Heart left ventricle (tissue), 13 donors: ENCODE data around the gene SIRPD.

ENCODE experiments used
- CTCF ChIP-seq, 12 donors: fragments of 200-600 bp; sonication (generic) in 4 of 12; IDR thresholded peaks; one replicate each; pipeline versions ENCODE4 v1.5.0 to v1.8.0; 2018 to 2022; ENCODE audit warnings: antibody characterized with exemption in 12 of 12, mild to moderate bottlenecking in 5 of 12
- POLR2A ChIP-seq, 2 donors: fragments of 450-650 bp; IDR thresholded peaks; one replicate each; pipeline ENCODE4 v1.6.1; 2017; ENCODE audit warnings: antibody characterized with exemption in 2 of 2, mild to moderate bottlenecking in 2 of 2, moderate library complexity in 2 of 2
- donor health status: ischemic (EF 13 %, LVEDD 7.1; RV severe dilation, severe dysfunction).
- donor health status: DM: no; HTN: yes; CAD: no.
- donor health status: DM: no; HTN: no; CAD: no.
- donor health status: ischemic (EF 25% LVEDD 6.9; RV normal size, moderate dysfunction).
- donor health status: ischemic (EF 25% LVEDD 5.7; RV mildly dilated, moderate dysfunction).
- donor health status: ischemic (EF 35%, LVEDD 5.7; RV mildly dilated, moderate dysfunction).
- donor health status: nonischemic (EF 11% LVEDD 7.7; RV severe dilation, severe dysfunction).
- donor health status: DM: yes; HTN: yes; CAD: no.
- donor health status: PGD.
- donor health status: ischemic (EF 29% LVEDD 5.4; RV normal size, mild dysfunction).
- donor health status: nonischemic (EF 23%, LVEDD 6.1; RV moderate dilation, normal function).

GRCh38 chr20:1534526-1534925, 23.0 kb downstream of the SIRPD start:
- TF ChIP-seq CTCF (IDR thresholded peaks at IDR 0.05) (no peak), POLR2A (IDR thresholded peaks at IDR 0.05) (no peak)
